Measurements from ENCODE around the gene TNFRSF18. TPM values are rescaled to one million over a fixed set of nuclear protein-coding genes. Genes with fewer than 3 reads are reported as not detected.
A peak's percentile ranks its signal among the peaks of the same experiment; 100 is the strongest.

TNFRSF18 gene
- total and polyA plus RNA-seq, 2 donors (not counting 1 experiment from before 2014, with no cell fraction given), result 10.1 to 33.5 TPM

DNA sequence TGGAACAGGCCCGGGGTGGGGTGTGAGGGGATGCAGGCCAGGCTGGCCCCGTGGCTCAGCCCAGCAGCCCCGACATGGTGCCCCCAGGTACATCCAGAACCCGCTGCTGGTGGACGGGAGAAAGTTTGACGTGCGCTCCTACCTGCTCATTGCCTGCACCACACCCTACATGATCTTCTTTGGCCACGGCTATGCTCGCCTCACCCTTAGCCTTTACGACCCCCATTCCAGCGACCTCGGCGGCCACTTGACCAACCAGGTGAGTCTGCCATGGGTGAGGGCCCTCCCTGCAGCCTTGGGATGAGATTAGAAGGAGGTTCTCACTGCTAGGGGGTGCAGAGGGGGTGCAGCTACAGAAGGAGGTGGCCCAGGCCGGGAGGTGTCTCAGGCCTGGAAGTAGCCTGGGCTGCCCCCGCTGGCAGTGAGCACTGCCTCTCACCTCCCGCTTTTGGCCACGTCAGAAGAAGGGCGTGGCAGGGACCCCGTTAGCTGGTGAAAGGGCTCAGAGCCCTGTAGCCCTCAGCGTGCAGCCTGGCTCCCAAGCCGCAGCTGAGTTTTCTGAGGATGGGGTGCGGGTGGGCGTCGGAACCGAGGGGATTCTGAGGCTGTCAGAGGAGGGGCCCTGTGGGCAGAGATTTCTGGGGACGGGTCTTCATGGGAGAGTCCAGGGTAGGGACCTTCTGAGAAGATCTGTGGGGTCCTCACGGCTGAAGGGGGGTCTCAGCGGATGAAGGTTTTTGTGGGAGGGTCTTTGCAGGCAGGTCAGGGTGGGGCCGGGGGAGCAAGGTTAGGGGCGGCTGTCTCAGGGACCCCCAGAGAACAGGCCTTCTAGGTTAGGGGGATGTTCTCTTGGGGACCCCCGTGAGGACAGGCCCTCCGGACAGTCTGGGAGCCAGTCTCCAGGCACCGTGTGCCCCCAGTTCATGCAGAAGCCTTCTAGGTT, 22.3 kb downstream of the TNFRSF18 start:
- TF ChIP-seq, protein P1, sequence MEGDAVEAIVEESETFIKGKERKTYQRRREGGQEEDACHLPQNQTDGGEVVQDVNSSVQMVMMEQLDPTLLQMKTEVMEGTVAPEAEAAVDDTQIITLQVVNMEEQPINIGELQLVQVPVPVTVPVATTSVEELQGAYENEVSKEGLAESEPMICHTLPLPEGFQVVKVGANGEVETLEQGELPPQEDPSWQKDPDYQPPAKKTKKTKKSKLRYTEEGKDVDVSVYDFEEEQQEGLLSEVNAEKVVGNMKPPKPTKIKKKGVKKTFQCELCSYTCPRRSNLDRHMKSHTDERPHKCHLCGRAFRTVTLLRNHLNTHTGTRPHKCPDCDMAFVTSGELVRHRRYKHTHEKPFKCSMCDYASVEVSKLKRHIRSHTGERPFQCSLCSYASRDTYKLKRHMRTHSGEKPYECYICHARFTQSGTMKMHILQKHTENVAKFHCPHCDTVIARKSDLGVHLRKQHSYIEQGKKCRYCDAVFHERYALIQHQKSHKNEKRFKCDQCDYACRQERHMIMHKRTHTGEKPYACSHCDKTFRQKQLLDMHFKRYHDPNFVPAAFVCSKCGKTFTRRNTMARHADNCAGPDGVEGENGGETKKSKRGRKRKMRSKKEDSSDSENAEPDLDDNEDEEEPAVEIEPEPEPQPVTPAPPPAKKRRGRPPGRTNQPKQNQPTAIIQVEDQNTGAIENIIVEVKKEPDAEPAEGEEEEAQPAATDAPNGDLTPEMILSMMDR (IDR thresholded peaks at IDR 0.05), result no peak
- no peak for TF ChIP-seq EZH2 (IDR thresholded peaks at IDR 0.05; ENCODE audit: borderline replicate concordance, insufficient read depth, low read depth, low read length, poor library complexity, severe bottlenecking)
- H3K4me1 Mint-ChIP-seq, result peaks cover 17% of the 10 kb centered on the region
- peaks cover 0 to 28% (median 9%) of the 10 kb centered on the region in 4 experiments for H3K27me3 ChIP-seq (replicated peaks in 1 of 4; ENCODE audit: control extremely low read depth in 1 of 4, control insufficient read depth in 3 of 4, insufficient read depth in 4 of 4, low read length in 3 of 4)
- intact Hi-C loops (cut with micrococcal nuclease), result no loop called here
- no peak for DNase-seq
- H4K20me1 ChIP-seq (ENCODE audit: control insufficient read depth, insufficient read depth, low read length, poor library complexity, severe bottlenecking), result no peaks in the 10 kb centered on the region
- H3K4me1 ChIP-seq (ENCODE audit: control insufficient read depth in 2 of 2, insufficient read depth in 2 of 2, low read length in 2 of 2), result peaks cover 4 to 11% of the 10 kb centered on the region in 2 donors
- WGBS (ENCODE audit: insufficient coverage), result 95% methylated on average over 24 of the region's 33 CpGs
- H2AFZ ChIP-seq (ENCODE audit: insufficient read depth, low read depth, low read length, poor library complexity, severe bottlenecking), result no peak overlapping the region
- no peaks in the 10 kb centered on the region for H3K79me2 ChIP-seq (ENCODE audit: control insufficient read depth, insufficient read depth, low read length)
- no peak overlapping the region for H3K4me3 ChIP-seq (ENCODE audit: control extremely low read depth in 1 of 5, extremely low read depth in 1 of 5, insufficient read depth in 1 of 5, low read depth in 2 of 5, low read length in 4 of 5)
- POLR2A ChIA-PET, result no interaction called here
- peaks cover 14% of the 10 kb centered on the region for H3K27me3 Mint-ChIP-seq
- CTCF ChIA-PET, result no interaction called here
- peaks cover 0 to 3% (median 0%) of the 10 kb centered on the region in 3 donors for H3K9me3 ChIP-seq (ENCODE audit: control extremely low read depth in 1 of 3, control insufficient read depth in 2 of 3, insufficient read depth in 1 of 3, low read length in 2 of 3)
- H3K27ac ChIP-seq (ENCODE audit: low read length in 2 of 2), result no peak overlapping the region
- no peaks in the 10 kb centered on the region for H3K36me3 ChIP-seq (replicated peaks in 1 of 2; ENCODE audit: control extremely low read depth in 1 of 2, control insufficient read depth in 1 of 2, extremely low read depth in 1 of 2, insufficient read depth in 2 of 2, low read length in 1 of 2)
- no peak for ATAC-seq (ENCODE audit: low read depth)
- H3K27ac Mint-ChIP-seq, result no peak overlapping the region
- no peak overlapping the region for H3K4me2 ChIP-seq (replicated peaks; ENCODE audit: low read depth, low read length, poor library complexity, severe bottlenecking)
- no peaks in the 10 kb centered on the region for H3K9me3 Mint-ChIP-seq (ENCODE audit: insufficient read depth)
- H3K9ac ChIP-seq (ENCODE audit: low read length), result no peak overlapping the region
- H3K4me3 Mint-ChIP-seq, result no peak overlapping the region

GRCh38 chr1:1183221-1183747, 23.1 kb downstream of the TNFRSF18 start:
- H3K4me3 Mint-ChIP-seq, result no peak overlapping the region
- Histone ChIP-seq H3K36me3 (replicated peaks in 1 of 2; ENCODE audit: control extremely low read depth in 1 of 2, control insufficient read depth in 1 of 2, extremely low read depth in 1 of 2, insufficient read depth in 2 of 2, low read length in 1 of 2) (no peaks in the 10 kb centered on the region), H3K9me3 (ENCODE audit: control extremely low read depth in 1 of 3, control insufficient read depth in 2 of 3, insufficient read depth in 1 of 3, low read length in 2 of 3) (peaks cover 0 to 3% (median 0%) of the 10 kb centered on the region in 3 donors), H2AFZ (ENCODE audit: insufficient read depth, low read depth, low read length, poor library complexity, severe bottlenecking) (no peak overlapping the region), H3K79me2 (ENCODE audit: control insufficient read depth, insufficient read depth, low read length) (no peaks in the 10 kb centered on the region), H3K4me3 (ENCODE audit: control extremely low read depth in 1 of 5, extremely low read depth in 1 of 5, insufficient read depth in 1 of 5, low read depth in 2 of 5, low read length in 4 of 5) (no peak overlapping the region), H3K4me1 (ENCODE audit: control insufficient read depth in 2 of 2, insufficient read depth in 2 of 2, low read length in 2 of 2) (peaks cover 8 to 15% of the 10 kb centered on the region in 2 donors), H3K27me3 (replicated peaks in 1 of 4; ENCODE audit: control extremely low read depth in 1 of 4, control insufficient read depth in 3 of 4, insufficient read depth in 4 of 4, low read length in 3 of 4) (peaks cover 0 to 35% (median 12%) of the 10 kb centered on the region in 4 experiments), H3K9ac (ENCODE audit: low read length) (no peak overlapping the region), H3K4me2 (replicated peaks; ENCODE audit: low read depth, low read length, poor library complexity, severe bottlenecking) (no peak overlapping the region), H4K20me1 (ENCODE audit: control insufficient read depth, insufficient read depth, low read length, poor library complexity, severe bottlenecking) (no peaks in the 10 kb centered on the region), H3K27ac (ENCODE audit: low read length in 2 of 2) (no peak overlapping the region)
- TF ChIP-seq EZH2 (IDR thresholded peaks at IDR 0.05; ENCODE audit: borderline replicate concordance, insufficient read depth, low read depth, low read length, poor library complexity, severe bottlenecking), result no peak
- TF ChIP-seq, protein P1 (IDR thresholded peaks at IDR 0.05), result no peak
- ChIA-PET CTCF (no interaction called here), POLR2A (no interaction called here)
- intact Hi-C loops (cut with micrococcal nuclease), result no loop called here
- H3K4me1 Mint-ChIP-seq, result peaks cover 17% of the 10 kb centered on the region
- ATAC-seq (ENCODE audit: low read depth) (no peak), DNase-seq (no peak)
- H3K27me3 Mint-ChIP-seq, result peaks cover 12% of the 10 kb centered on the region
- H3K9me3 Mint-ChIP-seq (ENCODE audit: insufficient read depth), result no peaks in the 10 kb centered on the region
- peak overlapping the region; percentile 65 for H3K27ac Mint-ChIP-seq
- 79% methylated on average over 20 of the region's 21 CpGs for WGBS (ENCODE audit: insufficient coverage)
